ENCODE measurements around the gene REV3L.
"Not testable (repeated sequence)": the region's sequence is repeated elsewhere in the genome, so short reads cannot be mapped to it uniquely, and the experiment has no call there.

REV3L gene, protein sequence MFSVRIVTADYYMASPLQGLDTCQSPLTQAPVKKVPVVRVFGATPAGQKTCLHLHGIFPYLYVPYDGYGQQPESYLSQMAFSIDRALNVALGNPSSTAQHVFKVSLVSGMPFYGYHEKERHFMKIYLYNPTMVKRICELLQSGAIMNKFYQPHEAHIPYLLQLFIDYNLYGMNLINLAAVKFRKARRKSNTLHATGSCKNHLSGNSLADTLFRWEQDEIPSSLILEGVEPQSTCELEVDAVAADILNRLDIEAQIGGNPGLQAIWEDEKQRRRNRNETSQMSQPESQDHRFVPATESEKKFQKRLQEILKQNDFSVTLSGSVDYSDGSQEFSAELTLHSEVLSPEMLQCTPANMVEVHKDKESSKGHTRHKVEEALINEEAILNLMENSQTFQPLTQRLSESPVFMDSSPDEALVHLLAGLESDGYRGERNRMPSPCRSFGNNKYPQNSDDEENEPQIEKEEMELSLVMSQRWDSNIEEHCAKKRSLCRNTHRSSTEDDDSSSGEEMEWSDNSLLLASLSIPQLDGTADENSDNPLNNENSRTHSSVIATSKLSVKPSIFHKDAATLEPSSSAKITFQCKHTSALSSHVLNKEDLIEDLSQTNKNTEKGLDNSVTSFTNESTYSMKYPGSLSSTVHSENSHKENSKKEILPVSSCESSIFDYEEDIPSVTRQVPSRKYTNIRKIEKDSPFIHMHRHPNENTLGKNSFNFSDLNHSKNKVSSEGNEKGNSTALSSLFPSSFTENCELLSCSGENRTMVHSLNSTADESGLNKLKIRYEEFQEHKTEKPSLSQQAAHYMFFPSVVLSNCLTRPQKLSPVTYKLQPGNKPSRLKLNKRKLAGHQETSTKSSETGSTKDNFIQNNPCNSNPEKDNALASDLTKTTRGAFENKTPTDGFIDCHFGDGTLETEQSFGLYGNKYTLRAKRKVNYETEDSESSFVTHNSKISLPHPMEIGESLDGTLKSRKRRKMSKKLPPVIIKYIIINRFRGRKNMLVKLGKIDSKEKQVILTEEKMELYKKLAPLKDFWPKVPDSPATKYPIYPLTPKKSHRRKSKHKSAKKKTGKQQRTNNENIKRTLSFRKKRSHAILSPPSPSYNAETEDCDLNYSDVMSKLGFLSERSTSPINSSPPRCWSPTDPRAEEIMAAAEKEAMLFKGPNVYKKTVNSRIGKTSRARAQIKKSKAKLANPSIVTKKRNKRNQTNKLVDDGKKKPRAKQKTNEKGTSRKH (N-terminal part only)

DNA sequence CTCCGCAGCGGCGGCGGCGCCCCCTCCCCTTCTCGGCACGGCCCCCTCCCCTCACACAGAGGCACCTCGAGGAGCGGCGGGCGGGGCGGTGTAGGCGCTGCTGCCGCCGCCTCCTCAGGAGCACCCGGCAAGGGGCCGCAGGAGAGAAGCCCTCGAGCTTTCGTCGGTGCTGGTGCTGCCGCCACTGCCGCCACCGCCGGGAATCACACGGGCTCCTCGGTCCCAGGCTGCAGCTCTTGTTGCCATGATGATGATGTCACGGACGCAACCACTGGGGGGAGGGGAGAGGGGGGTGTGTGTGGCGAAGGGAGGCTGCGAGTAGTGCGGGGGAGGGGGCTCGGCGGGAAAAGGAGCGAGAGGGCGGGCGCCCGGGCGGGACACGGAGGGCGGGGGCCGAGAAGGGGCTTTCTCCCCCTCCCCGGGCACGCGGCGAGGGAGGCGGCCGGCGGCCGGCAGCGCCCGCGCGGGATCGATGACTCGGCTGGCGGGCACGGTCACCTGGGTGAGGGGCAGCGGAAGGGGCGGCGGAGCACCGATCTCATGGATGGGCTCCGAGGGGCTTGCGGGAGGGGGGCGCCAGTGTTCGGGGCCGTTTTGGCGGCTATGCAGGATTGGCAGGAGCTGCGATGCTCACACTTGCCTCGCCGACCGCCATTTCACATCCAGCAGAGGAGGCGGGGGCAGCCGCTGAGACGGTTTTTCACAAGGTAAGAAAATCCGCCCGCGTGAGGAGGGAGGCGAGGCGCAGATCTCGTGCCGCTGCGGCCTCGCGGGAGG lies at the start of gene REV3L:
Gene REV3L, minus strand, starts transcription at position 260 of the 777 bp plus-strand sequence. CDS start 330 bp downstream, outside the sequence.
- DNase-seq = peak; percentile 94

DNA sequence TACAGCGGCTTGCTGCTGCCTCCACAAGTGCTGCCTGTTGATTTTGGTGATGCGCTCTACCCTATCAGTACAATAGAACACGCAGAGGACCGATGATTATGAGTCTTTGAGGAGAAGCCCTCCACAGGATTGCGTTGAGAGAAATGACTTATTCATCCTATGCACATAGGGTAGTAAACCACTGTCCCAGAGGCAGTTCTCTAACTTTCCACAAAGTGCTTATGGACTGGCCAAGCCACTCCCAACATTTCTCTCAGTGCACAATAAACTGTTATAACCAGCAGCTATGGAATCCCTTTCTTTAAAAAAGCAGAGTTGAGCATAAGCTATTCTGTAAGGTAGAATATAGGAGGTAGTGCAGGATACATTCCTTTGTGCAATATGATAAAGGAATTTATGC lies 48.2 kb upstream of the REV3L start:
- no peak for DNase-seq

DNA sequence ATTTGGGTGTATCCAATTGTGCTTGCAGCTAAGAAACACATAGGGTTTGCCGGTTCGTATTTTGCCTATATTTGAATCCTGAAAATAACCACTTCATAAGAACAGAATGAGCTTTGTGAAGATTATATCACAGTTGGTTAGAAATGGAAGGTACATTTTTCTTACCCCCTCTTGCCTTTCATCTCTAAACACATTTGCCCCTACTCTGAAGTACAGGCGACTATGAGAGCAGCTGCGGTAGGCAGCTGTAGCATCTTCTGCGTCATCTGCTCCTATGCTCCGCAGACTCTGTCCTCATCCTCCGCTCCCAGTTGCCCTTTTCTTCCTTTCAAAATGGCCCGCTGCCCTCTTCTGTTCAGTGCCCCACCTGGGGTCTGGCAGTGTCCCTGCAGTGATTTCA lies 47.6 kb upstream of the REV3L start:
- peak; percentile 33 for DNase-seq

GRCh38 chr6:111530218-111530617 lies 47.2 kb upstream of the REV3L start:
- no peak for DNase-seq

GRCh38 chr6:111527367-111527766 lies 44.3 kb upstream of the REV3L start:
- no peak for DNase-seq

- no peak for DNase-seq
Observed at GRCh38 chr6:111524735-111525134, 41.7 kb upstream of the REV3L start.

- DNase-seq = no peak
Observed at GRCh38 chr6:111524252-111524651, 41.2 kb upstream of the REV3L start.

- no peak for DNase-seq
Observed at GRCh38 chr6:111523484-111524167, 40.6 kb upstream of the REV3L start.

DNA sequence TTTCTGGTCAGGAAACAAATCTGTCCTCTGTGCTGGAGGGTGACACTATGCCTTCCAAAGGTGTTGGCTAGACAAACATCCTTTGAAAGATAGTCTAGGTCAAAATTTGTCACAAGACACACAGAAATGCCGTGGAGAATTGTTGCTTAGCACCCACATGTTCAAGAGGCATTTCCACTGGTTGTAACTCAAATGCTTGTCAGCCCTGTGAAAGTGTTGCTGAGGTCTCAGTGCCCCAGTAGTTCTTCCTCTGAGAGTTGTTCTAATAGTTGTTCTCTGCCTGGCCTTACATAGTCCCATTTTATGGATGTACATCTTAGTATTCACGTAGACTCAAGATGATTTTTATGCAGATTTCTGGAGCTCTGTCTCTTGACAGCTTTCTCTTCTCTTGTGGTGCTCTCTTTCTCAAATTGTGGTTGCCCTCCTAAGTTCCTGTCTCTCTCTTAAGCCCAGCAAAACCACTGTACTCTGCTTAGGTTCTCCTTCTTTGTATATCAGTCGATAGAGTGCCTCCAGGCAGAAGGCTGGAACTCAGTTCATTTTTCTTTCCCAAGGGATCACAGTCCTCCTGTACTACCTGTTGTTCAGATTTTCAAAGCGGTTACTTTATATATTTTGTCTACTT lies 39.5 kb upstream of the REV3L start:
- no peak for DNase-seq

DNA sequence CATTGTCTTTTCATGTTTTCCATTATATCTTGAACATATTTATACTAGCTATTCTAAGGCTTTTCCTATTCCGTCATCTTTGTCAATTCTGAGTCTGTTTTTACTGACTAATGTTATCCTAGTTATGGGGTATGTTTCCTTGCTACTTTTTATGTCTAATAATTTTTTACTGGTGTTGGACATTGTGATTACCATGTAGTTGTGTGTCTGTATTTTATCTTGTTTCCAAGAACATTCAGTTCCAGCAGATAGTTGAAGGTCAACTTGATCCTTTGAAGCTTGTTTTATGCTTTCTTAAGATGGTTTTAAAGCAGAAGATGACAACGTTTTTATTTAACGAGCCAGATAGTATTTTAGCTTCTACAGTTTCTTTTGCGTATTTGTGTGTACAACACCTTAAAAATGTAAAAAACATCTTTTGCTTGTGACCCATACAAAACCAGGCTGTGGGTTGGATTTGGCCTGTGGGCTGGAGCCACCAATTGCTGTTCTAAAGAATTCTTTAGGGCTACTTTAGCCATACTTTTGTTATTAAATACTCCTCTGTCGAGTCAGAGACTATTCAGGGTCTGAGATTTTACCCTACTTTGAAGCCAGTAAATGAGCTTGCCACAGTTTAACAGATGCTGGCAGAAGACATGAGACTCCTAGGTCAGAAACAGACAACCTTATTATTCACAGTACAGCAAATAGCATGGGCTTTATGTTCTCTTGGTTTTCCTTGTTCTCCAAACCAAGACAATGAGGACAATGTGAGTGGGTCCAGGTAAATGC lies 38.7 kb upstream of the REV3L start:
- no peak for DNase-seq

GRCh38 chr6:111520524-111520923 lies 37.5 kb upstream of the REV3L start:
- DNase-seq = no peak

- DNase-seq = no peak
Observed at GRCh38 chr6:111517965-111518364, 34.9 kb upstream of the REV3L start.

- no peak for DNase-seq
Observed at GRCh38 chr6:111515259-111515658, 32.2 kb upstream of the REV3L start.

DNA sequence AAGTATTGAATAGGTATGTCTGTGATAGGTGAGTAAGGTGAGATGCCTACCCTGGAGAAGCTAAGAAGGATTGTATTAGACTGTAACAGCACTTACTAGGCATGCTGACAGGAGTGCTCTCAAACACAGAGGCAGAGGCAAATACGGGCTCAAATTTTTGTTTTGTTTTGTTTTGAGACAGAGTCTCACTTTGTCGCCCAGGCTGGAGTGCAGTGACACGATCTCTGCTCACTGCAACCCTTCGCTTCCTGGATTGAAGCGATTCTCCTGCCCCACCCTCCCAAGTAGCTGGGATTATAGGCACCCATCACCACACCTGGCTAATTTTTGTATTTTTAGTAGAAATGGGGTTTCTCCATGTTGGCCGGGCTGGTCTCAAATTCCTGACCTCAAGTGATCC lies 31.5 kb upstream of the REV3L start:
- not testable (repeated sequence) for DNase-seq

DNA sequence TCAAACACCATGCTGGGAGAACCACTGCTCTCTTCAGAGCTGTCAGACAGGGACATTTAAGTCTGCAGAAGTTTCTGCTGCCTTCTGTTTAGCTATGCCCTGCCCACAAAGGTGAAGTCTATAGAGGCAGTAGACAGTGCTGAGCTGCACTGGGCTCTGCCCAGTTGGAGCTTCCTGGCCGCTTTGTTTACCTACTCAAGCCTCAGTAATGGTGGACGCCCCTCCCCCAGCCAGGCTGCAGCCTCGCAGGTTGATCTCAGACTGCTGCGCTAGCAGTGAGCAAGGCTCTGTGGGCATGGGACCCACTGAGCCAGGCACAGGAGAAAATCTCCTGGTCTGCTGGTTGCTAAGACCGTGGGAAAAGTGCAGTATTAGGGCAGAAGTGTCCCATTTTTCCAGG lies 24.2 kb upstream of the REV3L start:
- DNase-seq = not testable (repeated sequence)

GRCh38 chr6:111505498-111505897 lies 22.5 kb upstream of the REV3L start:
- DNase-seq = not testable (repeated sequence)

GRCh38 chr6:111503660-111504059 lies 20.6 kb upstream of the REV3L start:
- DNase-seq = no peak

DNA sequence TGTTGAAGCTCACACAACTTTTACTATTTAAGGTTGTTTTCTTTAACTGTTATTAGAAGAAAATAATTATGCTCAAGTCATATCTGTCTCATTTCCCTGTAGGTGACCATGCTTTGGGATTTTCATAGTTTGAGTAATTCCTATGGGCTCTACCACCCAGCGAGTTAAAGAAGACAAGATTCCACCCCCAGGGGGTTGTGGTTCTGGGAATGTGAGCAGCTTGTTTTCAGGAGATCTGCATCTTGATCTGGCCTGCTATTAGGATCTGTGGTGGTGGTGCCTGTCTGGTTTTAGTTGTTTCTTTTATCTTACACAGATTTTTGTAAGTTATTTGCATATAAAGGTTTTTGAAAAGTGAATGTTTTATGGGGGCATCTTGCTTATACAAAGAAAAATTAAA lies 20.2 kb upstream of the REV3L start:
- DNase-seq = no peak

DNA sequence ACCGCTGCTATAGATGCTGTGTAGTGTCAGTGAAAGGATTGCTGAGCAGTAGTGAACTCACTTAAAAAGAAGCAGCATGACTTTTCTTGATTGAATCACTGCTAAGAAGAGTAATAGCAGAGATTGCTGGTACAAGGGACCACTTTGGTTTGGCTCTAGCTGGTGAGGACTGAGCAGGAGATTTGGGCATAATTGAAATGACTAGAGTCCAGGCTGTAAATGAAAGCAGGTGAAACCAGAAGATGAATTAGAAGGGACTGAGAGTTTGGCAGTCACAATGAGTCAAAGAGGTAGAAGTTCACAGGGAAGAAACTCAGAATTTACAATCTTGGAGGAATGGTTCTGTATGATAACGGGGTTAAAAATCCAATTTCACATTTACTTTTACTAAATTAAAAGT lies 19.1 kb upstream of the REV3L start:
- no peak for DNase-seq

DNA sequence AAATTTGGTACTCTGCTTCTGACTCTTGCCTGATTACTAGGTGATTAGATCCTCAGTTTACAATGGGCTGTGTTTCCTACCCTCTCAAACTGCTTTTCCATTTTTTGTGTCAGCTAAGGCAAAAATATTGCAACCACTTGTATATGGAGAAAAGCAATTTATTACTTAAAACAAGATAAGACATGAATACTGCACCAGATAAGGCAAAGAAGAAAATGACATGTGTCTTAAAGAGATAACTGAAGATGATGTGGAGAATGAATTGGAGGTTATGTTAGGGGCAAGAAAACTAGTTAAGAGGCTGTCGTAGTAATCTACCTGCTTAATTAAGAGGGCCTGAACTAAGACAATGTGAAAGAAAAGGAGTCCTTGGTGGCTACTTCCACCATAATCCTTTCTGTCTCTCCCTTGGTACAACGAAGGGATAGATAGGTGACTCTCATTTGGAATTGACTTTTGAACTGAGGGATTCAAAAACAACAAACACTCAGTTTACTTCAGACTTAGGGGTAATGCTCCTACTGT lies 16.3 kb upstream of the REV3L start:
- DNase-seq = no peak

Data from femur (tissue), 1 donor.